Inferior parietal cortex (tissue), 1 donor: ENCODE results near the gene TBC1D19.
A peak's percentile ranks its signal among the peaks of the same experiment; 100 is the strongest.
"Not testable (repeated sequence)": the region's sequence is repeated elsewhere in the genome, so short reads cannot be mapped to it uniquely, and the experiment has no call there.

Source experiments
- DNase-seq: peaks from one replicate; pipeline ENCODE4 v3.0.0-alpha.2; 2016; ENCODE audit errors: extremely low spot score

The TBC1D19 gene, protein sequence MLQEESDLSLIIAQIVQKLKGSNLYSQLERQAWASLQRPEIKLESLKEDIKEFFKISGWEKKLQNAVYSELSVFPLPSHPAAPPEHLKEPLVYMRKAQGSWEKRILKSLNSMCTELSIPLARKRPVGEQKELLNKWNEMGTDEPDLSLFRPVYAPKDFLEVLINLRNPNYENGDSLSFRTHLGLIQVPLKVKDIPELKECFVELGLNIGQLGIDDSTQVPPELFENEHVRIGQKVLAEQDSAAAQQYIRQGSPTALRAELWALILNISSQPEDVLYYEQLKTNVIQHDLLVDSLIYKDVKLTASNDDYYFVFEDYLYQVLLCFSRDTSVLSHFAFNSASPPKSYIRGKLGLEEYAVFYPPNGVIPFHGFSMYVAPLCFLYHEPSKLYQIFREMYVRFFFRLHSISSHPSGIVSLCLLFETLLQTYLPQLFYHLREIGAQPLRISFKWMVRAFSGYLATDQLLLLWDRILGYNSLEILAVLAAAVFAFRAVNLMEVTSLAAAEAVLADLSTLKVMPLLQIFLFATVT

DNA sequence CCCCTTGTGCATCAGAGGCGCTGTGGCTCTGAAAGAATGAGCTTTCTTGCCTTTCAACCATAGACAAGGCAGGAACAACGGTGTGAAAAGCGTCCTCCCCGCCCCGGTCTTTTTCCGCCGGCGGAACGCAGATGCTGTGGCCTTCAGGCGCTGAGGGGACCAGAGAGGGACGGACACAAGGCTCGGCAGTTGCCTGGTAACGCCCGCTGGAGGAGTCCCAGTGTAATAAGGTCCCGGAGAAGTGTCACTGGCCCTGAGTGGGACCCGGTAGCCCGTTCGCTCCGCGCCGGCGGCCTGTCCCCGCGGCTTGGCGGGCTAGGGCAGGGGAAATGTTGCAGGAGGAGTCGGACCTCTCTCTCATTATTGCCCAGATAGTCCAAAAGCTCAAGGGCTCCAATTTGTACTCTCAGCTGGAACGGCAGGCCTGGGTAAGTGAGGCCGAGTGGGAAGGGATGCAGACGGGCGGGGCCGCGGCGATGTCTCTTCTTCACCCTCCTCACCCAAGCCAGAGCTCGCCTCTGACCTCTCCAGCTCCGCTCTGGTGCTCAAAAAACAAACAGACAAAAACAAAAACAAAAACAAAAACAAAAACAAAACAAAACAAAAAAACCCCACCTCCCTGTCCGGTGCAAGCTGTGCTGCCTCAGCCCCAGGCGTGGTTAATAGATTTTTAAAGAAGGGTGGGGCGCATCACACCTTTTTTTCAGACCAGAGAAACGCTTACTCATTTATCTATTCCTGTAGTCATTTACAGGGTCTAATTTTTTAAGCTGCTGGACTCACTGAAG is at the start of gene TBC1D19:
TSS of gene TBC1D19 (plus strand) at position 220 of the 788 bp plus-strand sequence. CDS start at position 330, 110 bp downstream.
- DNase-seq: peak; percentile 90

GRCh38 chr4:26542991-26543390 is 40.9 kb upstream of the TBC1D19 start:
- DNase-seq: no peak

- no peak for DNase-seq
Measured at GRCh38 chr4:26544421-26544820, 39.5 kb upstream of the TBC1D19 start.

DNA sequence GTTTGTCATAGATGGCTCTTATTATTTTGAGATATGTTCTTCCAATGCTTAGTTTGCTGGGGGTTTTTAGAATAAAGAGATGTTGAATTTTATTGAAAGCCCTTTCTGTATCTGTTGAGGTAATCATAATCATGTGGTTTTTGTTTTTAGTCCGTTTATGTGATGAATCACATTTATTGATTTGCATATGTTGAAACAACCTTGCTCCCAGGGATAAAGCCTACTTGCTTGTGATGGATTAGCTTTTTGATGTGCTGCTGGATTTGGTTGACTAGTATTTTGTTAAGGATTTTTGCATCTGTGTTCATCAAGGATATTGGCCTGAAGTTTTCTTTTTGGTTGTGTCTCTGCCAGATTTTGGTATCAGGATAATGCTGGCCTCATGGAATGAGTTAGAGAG is 35.5 kb upstream of the TBC1D19 start:
- DNase-seq: not testable (repeated sequence)

DNA sequence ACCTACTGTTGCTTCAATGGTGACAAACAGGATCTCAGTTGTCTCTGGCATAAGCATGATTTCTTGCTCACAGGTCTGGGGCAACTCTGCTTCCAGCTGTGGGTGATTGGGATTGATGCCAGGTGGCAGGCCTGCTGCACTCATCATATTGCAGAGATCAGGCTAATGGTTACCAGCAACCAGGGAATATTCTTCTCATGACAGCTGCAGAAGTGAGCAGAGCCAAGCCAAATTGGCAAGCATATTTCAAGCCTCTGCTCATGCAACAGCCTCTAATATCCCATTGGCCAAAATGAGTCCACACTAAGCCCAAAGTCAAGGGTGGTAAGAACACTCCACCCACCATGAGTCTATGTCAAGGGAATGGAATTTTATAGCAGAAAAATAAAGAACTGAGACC is 26.7 kb upstream of the TBC1D19 start:
- no peak for DNase-seq

GRCh38 chr4:26558166-26558895 is 25.6 kb upstream of the TBC1D19 start:
- no peak for DNase-seq

DNA sequence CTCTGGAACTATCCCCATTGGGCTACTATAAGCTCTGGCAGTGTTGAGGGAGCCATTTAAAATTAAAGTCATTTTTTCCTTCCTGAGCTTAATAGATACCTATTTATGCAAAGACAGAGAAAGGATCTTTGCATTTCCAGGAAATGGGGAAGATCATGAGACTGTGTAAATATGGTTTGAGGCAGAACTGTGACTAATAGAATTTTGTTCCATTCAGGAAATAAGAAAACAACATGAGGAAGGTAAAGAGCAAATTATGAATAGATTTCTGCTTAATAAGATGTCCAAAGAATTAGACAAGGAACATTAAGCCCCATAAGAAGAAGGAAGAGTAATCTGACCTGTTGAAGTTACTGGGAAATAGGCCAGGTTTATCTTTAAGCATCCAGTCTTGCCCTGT is 17.8 kb upstream of the TBC1D19 start:
- DNase-seq: no peak

- DNase-seq: no peak
Measured at GRCh38 chr4:26568446-26568994, 15.4 kb upstream of the TBC1D19 start.

DNA sequence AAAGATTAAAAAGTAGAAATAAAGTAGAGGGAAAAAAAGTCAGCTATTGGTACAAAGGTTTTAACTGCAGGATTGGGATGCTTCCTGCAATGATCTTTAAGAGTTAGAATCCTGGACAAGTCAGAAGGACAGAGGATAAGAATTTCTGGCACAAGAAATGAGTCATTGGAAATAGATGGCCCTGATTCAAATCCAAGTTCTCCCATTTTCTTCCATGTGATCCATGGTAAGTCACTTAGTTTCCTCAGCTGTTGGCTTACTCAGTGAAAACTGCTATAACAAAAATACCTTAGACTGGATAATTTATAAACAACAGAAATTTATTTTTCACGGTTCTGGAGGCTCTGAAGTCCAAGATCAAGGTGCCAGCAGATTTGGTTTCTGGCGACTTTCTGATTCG is 13.3 kb upstream of the TBC1D19 start:
- no peak for DNase-seq

DNA sequence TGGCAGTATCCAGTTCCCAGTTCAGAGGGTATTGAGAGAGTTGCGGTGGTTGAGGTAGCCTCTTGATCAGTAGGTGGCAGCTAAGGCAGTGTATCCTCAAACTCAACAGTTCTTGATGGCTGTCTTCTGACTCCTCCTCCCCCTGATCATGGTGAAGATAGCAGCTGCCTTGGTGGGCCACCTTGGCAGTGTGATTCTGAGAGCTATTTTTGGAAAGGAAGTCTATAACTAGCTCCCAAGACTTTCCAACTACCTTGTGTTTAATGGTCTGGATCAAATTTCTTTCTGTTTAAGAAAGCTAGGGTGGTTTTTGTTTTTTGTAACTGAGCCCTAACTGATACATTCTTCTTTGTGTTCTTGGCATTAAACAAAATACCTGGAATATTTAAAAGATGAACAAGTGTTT is 10.5 kb upstream of the TBC1D19 start:
- DNase-seq: no peak

- no peak for DNase-seq
Measured at GRCh38 chr4:26574563-26574962, 9.3 kb upstream of the TBC1D19 start.

DNA sequence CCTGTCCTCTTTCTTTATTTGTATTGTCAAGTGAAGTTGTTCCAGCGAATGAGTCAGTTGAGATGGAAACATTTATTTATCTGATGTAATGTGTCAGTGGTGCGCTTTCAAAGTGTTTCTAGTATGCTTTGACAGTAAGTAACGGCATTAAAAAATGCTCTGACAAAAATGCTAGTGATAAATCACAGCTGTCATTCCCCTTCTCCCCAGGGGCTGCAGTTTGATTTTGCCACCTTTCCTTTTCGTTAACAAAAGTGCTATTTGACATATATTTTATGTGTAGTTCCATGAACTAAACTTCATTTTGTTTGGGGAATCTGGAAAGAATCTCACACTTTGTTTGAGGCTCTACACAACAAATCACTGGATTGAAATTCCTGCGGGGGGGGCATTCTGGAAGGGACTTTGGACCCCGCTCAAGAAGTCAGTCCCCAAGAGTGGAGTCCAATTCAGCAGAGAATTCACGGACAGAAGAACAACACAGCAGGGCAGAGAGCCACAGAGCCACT is 7.6 kb upstream of the TBC1D19 start:
- DNase-seq: no peak

GRCh38 chr4:26577066-26577465 is 6.8 kb upstream of the TBC1D19 start:
- no peak for DNase-seq

GRCh38 chr4:26579169-26579568 is 4.7 kb upstream of the TBC1D19 start:
- no peak for DNase-seq

DNA sequence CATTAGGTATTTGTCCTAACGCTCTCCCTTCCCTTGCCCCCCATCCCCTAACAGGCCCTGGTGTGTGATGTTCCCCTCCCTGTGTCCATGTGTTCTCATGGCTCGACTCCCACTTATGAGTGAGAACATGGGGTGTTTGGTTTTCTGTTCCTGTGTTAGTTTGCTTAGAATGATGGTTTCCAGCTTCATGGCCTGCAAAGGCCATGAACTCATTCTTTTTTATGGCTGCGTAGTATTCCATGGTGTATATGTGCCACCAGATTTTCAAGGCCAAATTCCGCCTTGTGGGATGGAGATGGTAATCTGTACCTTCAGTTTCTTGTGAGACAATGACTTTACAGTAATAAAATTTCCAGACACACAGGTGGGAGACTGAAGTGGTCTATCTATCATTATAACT is 2.5 kb upstream of the TBC1D19 start:
- not testable (repeated sequence) for DNase-seq

DNA sequence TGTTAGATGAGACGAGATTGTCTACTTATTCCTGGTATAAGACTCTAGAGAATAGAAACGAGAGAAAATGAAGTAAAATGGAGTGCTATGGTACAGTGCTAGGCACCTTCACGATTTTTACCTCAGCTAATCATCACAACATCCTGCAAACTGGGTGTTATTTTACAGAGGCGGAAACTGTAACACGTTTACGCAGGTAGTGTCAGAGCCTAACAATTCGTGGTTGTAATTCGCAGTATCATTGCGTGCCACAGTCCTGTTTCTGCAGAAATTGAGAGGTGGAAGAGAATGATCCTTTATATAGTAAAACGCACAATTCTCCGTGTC is 383 bp upstream of the TBC1D19 start:
- DNase-seq: no peak

DNA sequence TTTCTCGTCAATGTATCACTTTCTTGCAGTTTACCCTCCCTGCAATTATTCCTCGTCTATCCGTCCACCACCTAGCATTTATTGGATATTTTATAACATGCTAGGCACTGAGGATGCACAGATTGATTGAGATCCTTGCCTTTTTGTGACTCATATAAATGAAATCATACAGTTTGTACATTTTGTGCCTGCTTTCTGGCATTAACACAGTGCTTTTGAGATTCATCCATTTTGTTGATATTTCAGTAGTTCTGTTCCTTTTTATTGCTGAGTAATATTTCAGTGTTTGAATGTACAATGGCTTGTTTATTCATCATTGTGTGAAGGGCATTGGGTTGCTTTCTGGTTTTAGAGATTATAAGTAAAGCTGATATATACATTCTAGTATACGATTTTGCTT is 841 bp downstream of the TBC1D19 start:
- DNase-seq: no peak

- no peak for DNase-seq
Measured at GRCh38 chr4:26589705-26590104, 5.8 kb downstream of the TBC1D19 start.

DNA sequence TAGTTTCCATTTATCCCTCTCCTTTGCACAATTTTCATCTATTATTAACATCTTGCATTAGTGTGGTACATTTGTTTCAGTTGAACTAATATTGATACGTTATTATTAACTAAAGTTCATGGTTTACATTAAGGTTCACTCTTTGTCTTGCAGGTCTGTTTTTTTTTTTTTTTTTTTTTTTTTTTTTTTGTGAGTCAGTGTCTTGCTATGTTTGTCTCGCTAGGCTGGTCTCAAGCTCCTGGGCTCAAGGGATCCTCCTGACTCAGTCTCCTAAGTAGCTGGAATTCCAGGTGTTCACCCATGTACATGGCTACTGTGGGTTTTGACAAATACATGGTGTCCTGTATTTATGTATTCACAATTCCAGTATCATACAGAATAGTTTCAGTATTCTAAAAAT is 6.8 kb downstream of the TBC1D19 start:
- DNase-seq: no peak

DNA sequence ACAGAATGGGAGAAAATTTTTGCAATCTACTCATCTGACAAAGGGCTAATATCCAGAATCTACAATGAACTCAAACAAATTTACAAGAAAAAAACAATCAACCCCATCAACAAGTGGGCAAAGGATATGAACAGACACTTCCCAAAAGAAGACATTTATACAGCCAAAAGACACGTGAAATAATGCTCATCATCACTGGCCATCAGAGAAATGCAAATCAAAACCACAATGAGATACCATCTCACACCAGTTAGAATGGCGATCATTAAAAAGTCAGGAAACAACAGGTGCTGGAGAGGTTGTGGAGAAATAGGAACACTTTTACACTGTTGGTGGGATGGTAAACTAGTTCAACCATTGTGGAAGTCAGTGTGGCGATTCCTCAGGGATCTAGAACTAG is 9.7 kb downstream of the TBC1D19 start:
- DNase-seq: not testable (repeated sequence)

- no peak for DNase-seq
Measured at GRCh38 chr4:26594371-26594770, 10.5 kb downstream of the TBC1D19 start.

DNA sequence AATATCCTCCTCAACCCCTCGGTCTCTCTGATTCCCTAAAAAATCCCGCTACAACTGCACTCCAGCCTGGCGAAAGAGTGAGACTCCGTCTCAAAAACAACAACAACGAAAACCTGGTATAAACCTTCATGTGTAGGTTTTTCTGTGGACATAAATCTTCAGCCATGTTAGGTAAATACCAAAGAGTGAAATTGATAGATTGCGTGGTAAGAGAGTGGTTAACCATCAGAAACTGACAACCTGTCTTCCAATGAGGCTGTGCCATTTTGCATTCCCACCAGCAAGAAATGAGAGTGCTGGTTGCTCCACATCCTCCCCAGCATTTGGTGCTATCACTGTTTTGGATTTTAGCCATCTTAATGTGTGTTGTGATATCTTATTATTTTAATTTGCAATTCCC is 10.9 kb downstream of the TBC1D19 start:
- DNase-seq: no peak
